Measurements from ENCODE around the gene HSPA6.

Gene HSPA6

GRCh38 chr1:161492827-161493226, 31.5 kb upstream of the HSPA6 start:
- H3K9me3 ChIP-seq (ENCODE audit: control insufficient read depth, insufficient read depth, low read length) = no peaks in the 10 kb centered on the region
- H3K4me1 ChIP-seq (ENCODE audit: control insufficient read depth, insufficient read depth, low read length) = no peaks in the 10 kb centered on the region
- H3K36me3 ChIP-seq (ENCODE audit: control insufficient read depth, insufficient read depth, low read length) = no peaks in the 10 kb centered on the region
- no peak overlapping the region for H3K27ac ChIP-seq (ENCODE audit: low read depth, low read length)
- no peak overlapping the region for H3K9ac ChIP-seq (ENCODE audit: low read depth, low read length)
- no peak overlapping the region for H3K4me3 ChIP-seq (ENCODE audit: low read depth, low read length)
- H3K27me3 ChIP-seq (ENCODE audit: control insufficient read depth, insufficient read depth, low read length) = peaks cover 2% of the 10 kb centered on the region; the same call in 1 of the 2 replicates

GRCh38 chr1:161494091-161494735, 30.1 kb upstream of the HSPA6 start:
- H3K27ac ChIP-seq (ENCODE audit: low read depth, low read length) = no peak overlapping the region
- H3K36me3 ChIP-seq (ENCODE audit: control insufficient read depth, insufficient read depth, low read length) = no peaks in the 10 kb centered on the region
- peaks cover 3% of the 10 kb centered on the region; the same call in 1 of the 2 replicates for H3K27me3 ChIP-seq (ENCODE audit: control insufficient read depth, insufficient read depth, low read length)
- no peaks in the 10 kb centered on the region for H3K4me1 ChIP-seq (ENCODE audit: control insufficient read depth, insufficient read depth, low read length)
- H3K4me3 ChIP-seq (ENCODE audit: low read depth, low read length) = no peak overlapping the region
- no peaks in the 10 kb centered on the region for H3K9me3 ChIP-seq (ENCODE audit: control insufficient read depth, insufficient read depth, low read length)
- no peak overlapping the region for H3K9ac ChIP-seq (ENCODE audit: low read depth, low read length)

GRCh38 chr1:161495490-161495889, 28.9 kb upstream of the HSPA6 start:
- Histone ChIP-seq H3K36me3 (ENCODE audit: control insufficient read depth, insufficient read depth, low read length) (no peaks in the 10 kb centered on the region), H3K9ac (ENCODE audit: low read depth, low read length) (no peak overlapping the region), H3K27me3 (ENCODE audit: control insufficient read depth, insufficient read depth, low read length) (peaks cover 3% of the 10 kb centered on the region; the same call in 1 of the 2 replicates), H3K9me3 (ENCODE audit: control insufficient read depth, insufficient read depth, low read length) (no peaks in the 10 kb centered on the region), H3K4me3 (ENCODE audit: low read depth, low read length) (no peak overlapping the region), H3K27ac (ENCODE audit: low read depth, low read length) (no peak overlapping the region), H3K4me1 (ENCODE audit: control insufficient read depth, insufficient read depth, low read length) (no peaks in the 10 kb centered on the region)

GRCh38 chr1:161497961-161498360, 26.4 kb upstream of the HSPA6 start:
- Histone ChIP-seq H3K36me3 (ENCODE audit: control insufficient read depth, insufficient read depth, low read length) (no peaks in the 10 kb centered on the region), H3K27me3 (ENCODE audit: control insufficient read depth, insufficient read depth, low read length) (peaks cover 3% of the 10 kb centered on the region; the same call in 1 of the 2 replicates), H3K4me3 (ENCODE audit: low read depth, low read length) (no peak overlapping the region), H3K27ac (ENCODE audit: low read depth, low read length) (no peak overlapping the region), H3K4me1 (ENCODE audit: control insufficient read depth, insufficient read depth, low read length) (no peaks in the 10 kb centered on the region), H3K9me3 (ENCODE audit: control insufficient read depth, insufficient read depth, low read length) (no peaks in the 10 kb centered on the region), H3K9ac (ENCODE audit: low read depth, low read length) (no peak overlapping the region)

- Histone ChIP-seq H3K27ac (ENCODE audit: low read depth, low read length) (no peak overlapping the region), H3K9me3 (ENCODE audit: control insufficient read depth, insufficient read depth, low read length) (no peaks in the 10 kb centered on the region), H3K9ac (ENCODE audit: low read depth, low read length) (no peak overlapping the region), H3K27me3 (ENCODE audit: control insufficient read depth, insufficient read depth, low read length) (peaks cover 3% of the 10 kb centered on the region; the same call in 1 of the 2 replicates), H3K36me3 (ENCODE audit: control insufficient read depth, insufficient read depth, low read length) (no peaks in the 10 kb centered on the region), H3K4me3 (ENCODE audit: low read depth, low read length) (no peak overlapping the region), H3K4me1 (ENCODE audit: control insufficient read depth, insufficient read depth, low read length) (no peaks in the 10 kb centered on the region)
Measured at GRCh38 chr1:161498646-161499045, 25.7 kb upstream of the HSPA6 start.

GRCh38 chr1:161499099-161500039, 25.0 kb upstream of the HSPA6 start:
- Histone ChIP-seq H3K4me3 (ENCODE audit: low read depth, low read length) (no peak overlapping the region), H3K27ac (ENCODE audit: low read depth, low read length) (no peak overlapping the region), H3K36me3 (ENCODE audit: control insufficient read depth, insufficient read depth, low read length) (no peaks in the 10 kb centered on the region), H3K27me3 (ENCODE audit: control insufficient read depth, insufficient read depth, low read length) (peaks cover 3% of the 10 kb centered on the region; the same call in 1 of the 2 replicates), H3K9ac (ENCODE audit: low read depth, low read length) (no peak overlapping the region), H3K4me1 (ENCODE audit: control insufficient read depth, insufficient read depth, low read length) (no peaks in the 10 kb centered on the region), H3K9me3 (ENCODE audit: control insufficient read depth, insufficient read depth, low read length) (no peaks in the 10 kb centered on the region)

GRCh38 chr1:161501234-161501633, 23.1 kb upstream of the HSPA6 start:
- Histone ChIP-seq H3K4me3 (ENCODE audit: low read depth, low read length) (no peak overlapping the region), H3K9me3 (ENCODE audit: control insufficient read depth, insufficient read depth, low read length) (no peaks in the 10 kb centered on the region), H3K27ac (ENCODE audit: low read depth, low read length) (no peak overlapping the region), H3K4me1 (ENCODE audit: control insufficient read depth, insufficient read depth, low read length) (no peaks in the 10 kb centered on the region), H3K36me3 (ENCODE audit: control insufficient read depth, insufficient read depth, low read length) (no peaks in the 10 kb centered on the region), H3K9ac (ENCODE audit: low read depth, low read length) (no peak overlapping the region), H3K27me3 (ENCODE audit: control insufficient read depth, insufficient read depth, low read length) (peaks cover 3% of the 10 kb centered on the region; the same call in 1 of the 2 replicates)

- H3K4me3 ChIP-seq (ENCODE audit: low read depth, low read length) = no peak overlapping the region
- no peak overlapping the region for H3K27ac ChIP-seq (ENCODE audit: low read depth, low read length)
- H3K4me1 ChIP-seq (ENCODE audit: control insufficient read depth, insufficient read depth, low read length) = peaks cover 8% of the 10 kb centered on the region; the same call in 1 of the 2 replicates
- H3K9ac ChIP-seq (ENCODE audit: low read depth, low read length) = no peak overlapping the region
- no peaks in the 10 kb centered on the region for H3K9me3 ChIP-seq (ENCODE audit: control insufficient read depth, insufficient read depth, low read length)
- peaks cover 3% of the 10 kb centered on the region; the same call in 1 of the 2 replicates for H3K27me3 ChIP-seq (ENCODE audit: control insufficient read depth, insufficient read depth, low read length)
- no peaks in the 10 kb centered on the region for H3K36me3 ChIP-seq (ENCODE audit: control insufficient read depth, insufficient read depth, low read length)
Measured at GRCh38 chr1:161502181-161502580, 22.2 kb upstream of the HSPA6 start.

GRCh38 chr1:161502641-161503393, 21.5 kb upstream of the HSPA6 start:
- Histone ChIP-seq H3K27me3 (ENCODE audit: control insufficient read depth, insufficient read depth, low read length) (peaks cover 2% of the 10 kb centered on the region; the same call in 1 of the 2 replicates), H3K36me3 (ENCODE audit: control insufficient read depth, insufficient read depth, low read length) (no peaks in the 10 kb centered on the region), H3K9me3 (ENCODE audit: control insufficient read depth, insufficient read depth, low read length) (no peaks in the 10 kb centered on the region), H3K27ac (ENCODE audit: low read depth, low read length) (no peak overlapping the region), H3K4me1 (ENCODE audit: control insufficient read depth, insufficient read depth, low read length) (peaks cover 9% of the 10 kb centered on the region; the same call in 1 of the 2 replicates), H3K4me3 (ENCODE audit: low read depth, low read length) (no peak overlapping the region), H3K9ac (ENCODE audit: low read depth, low read length) (no peak overlapping the region)

GRCh38 chr1:161503394-161503748, 21.0 kb upstream of the HSPA6 start:
- Histone ChIP-seq H3K9ac (ENCODE audit: low read depth, low read length) (no peak overlapping the region), H3K4me3 (ENCODE audit: low read depth, low read length) (no peak overlapping the region), H3K27me3 (ENCODE audit: control insufficient read depth, insufficient read depth, low read length) (no peaks in the 10 kb centered on the region), H3K27ac (ENCODE audit: low read depth, low read length) (no peak overlapping the region), H3K9me3 (ENCODE audit: control insufficient read depth, insufficient read depth, low read length) (no peaks in the 10 kb centered on the region), H3K4me1 (ENCODE audit: control insufficient read depth, insufficient read depth, low read length) (peaks cover 9% of the 10 kb centered on the region; the same call in 1 of the 2 replicates), H3K36me3 (ENCODE audit: control insufficient read depth, insufficient read depth, low read length) (no peaks in the 10 kb centered on the region)
